ENCODE results near the gene DCXR. TPM values are rescaled to one million over a fixed set of nuclear protein-coding genes. Genes with fewer than 3 reads are reported as not detected.

The DCXR gene
- polyA plus RNA-seq, 4 donors, result 41.1 to 147 (median 112) TPM

DNA sequence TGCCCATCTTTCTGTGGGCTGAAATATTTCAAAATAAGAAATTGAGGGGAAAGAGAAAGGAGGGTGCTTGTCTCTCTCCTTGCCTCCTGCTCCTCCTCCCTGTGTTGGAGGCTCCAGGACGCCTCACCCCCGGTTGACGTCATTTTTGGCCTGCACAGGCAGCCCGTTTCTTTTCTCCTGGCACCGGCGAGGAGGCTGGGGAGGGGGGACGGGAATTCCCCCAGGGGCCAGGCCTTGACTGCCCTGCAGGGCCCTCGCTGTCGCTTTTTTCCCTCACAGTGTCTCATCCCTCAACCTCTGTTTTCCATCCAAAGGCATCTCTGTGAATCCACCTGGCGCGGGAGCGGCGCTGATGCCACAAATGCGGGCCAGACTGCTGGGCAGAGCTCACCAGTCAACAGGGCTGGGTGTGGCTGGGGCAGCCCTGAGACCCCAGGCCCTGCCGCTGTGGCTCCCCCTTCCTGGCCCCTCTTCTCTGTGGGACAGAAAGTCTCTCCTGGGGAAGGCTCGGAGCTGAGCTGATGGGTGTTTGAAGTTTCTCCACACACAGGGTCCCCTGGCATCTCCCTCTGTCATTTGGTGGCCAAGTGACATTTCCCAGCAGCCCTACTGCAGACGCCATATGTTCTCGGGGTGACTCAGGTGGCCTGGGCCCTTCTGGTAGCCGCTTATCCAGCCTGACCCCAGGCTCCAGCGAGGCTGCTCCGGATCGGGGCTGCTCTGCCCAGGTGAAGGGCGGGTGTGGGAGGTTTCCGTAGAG is 30.8 kb downstream of the DCXR start:
- H3K4me3 ChIP-seq (ENCODE audit: low read depth in 1 of 3, low read length in 3 of 3), result no peak overlapping the region
- H3K36me3 ChIP-seq (ENCODE audit: control insufficient read depth in 3 of 3, insufficient read depth in 2 of 3, low read depth in 1 of 3, low read length in 3 of 3), result peaks cover 0 to 67% (median 2%) of the 10 kb centered on the region in 3 donors
- FAIRE-seq (no peak), DNase-seq (no peak)
- 81 to 90% (median 86%) methylated on average over 23 to 24 of the region's 24 CpGs for WGBS, 3 donors
- H3K9me3 ChIP-seq (ENCODE audit: control insufficient read depth in 2 of 2, insufficient read depth in 1 of 2, low read depth in 1 of 2, low read length in 1 of 2), result no peaks in the 10 kb centered on the region
- peaks cover 0 to 1% (median 0%) of the 10 kb centered on the region in 3 donors for H3K4me1 ChIP-seq (ENCODE audit: control insufficient read depth in 3 of 3, insufficient read depth in 2 of 3, low read depth in 1 of 3, low read length in 2 of 3)
- no peak overlapping the region for H3K27ac ChIP-seq (ENCODE audit: low read depth in 1 of 3, low read length in 2 of 3)
- no peaks in the 10 kb centered on the region for H3K27me3 ChIP-seq (ENCODE audit: control insufficient read depth in 3 of 3, insufficient read depth in 3 of 3, low read length in 3 of 3)

- 89 to 91% (median 89%) methylated on average over 28 to 30 of the region's 30 CpGs for WGBS, 3 donors
- Histone ChIP-seq H3K4me3 (ENCODE audit: low read depth in 1 of 3, low read length in 3 of 3) (no peak overlapping the region), H3K4me1 (ENCODE audit: control insufficient read depth in 3 of 3, insufficient read depth in 2 of 3, low read depth in 1 of 3, low read length in 2 of 3) (peaks cover 0 to 10% (median 0%) of the 10 kb centered on the region in 3 donors), H3K27ac (ENCODE audit: low read depth in 1 of 3, low read length in 2 of 3) (no peak overlapping the region), H3K9me3 (ENCODE audit: control insufficient read depth in 2 of 2, insufficient read depth in 1 of 2, low read depth in 1 of 2, low read length in 1 of 2) (no peaks in the 10 kb centered on the region), H3K36me3 (ENCODE audit: control insufficient read depth in 3 of 3, insufficient read depth in 2 of 3, low read depth in 1 of 3, low read length in 3 of 3) (peaks cover 0 to 60% (median 2%) of the 10 kb centered on the region in 3 donors), H3K27me3 (ENCODE audit: control insufficient read depth in 3 of 3, insufficient read depth in 3 of 3, low read length in 3 of 3) (no peaks in the 10 kb centered on the region)
- no peak for DNase-seq
- FAIRE-seq, result no peak
Measured at GRCh38 chr17:82005701-82006348, 31.7 kb downstream of the DCXR start.

DNA sequence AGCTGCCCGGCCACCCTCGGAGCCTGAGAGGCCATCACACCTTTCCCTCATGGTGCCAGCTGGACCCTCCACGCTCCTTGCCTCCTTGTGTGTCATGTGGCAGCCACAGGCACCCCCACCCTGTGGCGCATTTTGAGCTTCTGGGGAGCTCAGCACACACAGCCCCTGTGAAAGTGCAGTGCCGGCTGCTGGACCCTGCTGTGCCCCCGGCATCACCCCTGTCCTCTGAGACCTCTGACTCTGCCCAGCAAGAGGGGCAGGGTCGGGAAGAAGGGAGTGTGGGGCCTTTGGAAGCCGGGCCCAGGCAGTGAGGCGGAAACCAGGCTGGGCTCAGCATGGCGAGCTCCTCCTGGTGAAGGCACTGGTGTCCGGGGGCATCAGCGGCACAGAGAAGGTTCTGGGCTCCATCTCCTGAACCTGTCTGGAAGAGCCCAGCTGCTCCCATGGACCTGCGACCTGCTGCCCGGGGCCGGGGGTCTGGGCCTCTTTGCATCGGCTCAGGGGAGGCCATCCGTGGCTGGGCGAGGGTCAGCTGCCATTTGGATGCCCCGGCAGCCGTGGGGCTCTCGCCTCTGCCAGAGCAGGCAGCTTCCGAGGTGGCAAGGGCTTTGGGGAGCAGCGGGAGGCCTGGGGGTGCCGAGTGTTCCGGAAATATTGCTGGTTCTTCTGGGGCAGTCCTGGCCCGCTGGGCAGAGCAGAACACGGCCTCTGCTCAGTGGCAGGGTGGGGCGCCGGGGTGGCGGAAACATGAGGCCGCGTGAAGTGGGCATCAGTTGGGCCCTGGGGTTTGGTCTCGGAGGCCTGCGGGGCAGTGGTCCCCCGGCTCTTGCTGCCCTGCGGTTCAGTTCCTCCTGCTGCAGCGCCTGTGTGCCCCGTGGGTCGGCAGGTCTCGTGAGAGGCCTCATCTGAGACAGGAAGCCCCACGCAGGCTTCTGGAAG is 32.7 kb downstream of the DCXR start:
- FAIRE-seq, result no peak
- no peaks in the 10 kb centered on the region for H3K9me3 ChIP-seq (ENCODE audit: control insufficient read depth in 2 of 2, insufficient read depth in 1 of 2, low read depth in 1 of 2, low read length in 1 of 2)
- peaks cover 0 to 55% (median 2%) of the 10 kb centered on the region in 3 donors for H3K36me3 ChIP-seq (ENCODE audit: control insufficient read depth in 3 of 3, insufficient read depth in 2 of 3, low read depth in 1 of 3, low read length in 3 of 3)
- no peak overlapping the region for H3K4me3 ChIP-seq (ENCODE audit: low read depth in 1 of 3, low read length in 3 of 3)
- peaks cover 0 to 20% (median 2%) of the 10 kb centered on the region in 3 donors for H3K4me1 ChIP-seq (ENCODE audit: control insufficient read depth in 3 of 3, insufficient read depth in 2 of 3, low read depth in 1 of 3, low read length in 2 of 3)
- WGBS, 3 donors, result 87 to 91% (median 89%) methylated on average over 34 to 41 of the region's 41 CpGs
- DNase-seq, result no peak
- H3K27ac ChIP-seq (ENCODE audit: low read depth in 1 of 3, low read length in 2 of 3), result no peak overlapping the region
- no peaks in the 10 kb centered on the region for H3K27me3 ChIP-seq (ENCODE audit: control insufficient read depth in 3 of 3, insufficient read depth in 3 of 3, low read length in 3 of 3)

DNA sequence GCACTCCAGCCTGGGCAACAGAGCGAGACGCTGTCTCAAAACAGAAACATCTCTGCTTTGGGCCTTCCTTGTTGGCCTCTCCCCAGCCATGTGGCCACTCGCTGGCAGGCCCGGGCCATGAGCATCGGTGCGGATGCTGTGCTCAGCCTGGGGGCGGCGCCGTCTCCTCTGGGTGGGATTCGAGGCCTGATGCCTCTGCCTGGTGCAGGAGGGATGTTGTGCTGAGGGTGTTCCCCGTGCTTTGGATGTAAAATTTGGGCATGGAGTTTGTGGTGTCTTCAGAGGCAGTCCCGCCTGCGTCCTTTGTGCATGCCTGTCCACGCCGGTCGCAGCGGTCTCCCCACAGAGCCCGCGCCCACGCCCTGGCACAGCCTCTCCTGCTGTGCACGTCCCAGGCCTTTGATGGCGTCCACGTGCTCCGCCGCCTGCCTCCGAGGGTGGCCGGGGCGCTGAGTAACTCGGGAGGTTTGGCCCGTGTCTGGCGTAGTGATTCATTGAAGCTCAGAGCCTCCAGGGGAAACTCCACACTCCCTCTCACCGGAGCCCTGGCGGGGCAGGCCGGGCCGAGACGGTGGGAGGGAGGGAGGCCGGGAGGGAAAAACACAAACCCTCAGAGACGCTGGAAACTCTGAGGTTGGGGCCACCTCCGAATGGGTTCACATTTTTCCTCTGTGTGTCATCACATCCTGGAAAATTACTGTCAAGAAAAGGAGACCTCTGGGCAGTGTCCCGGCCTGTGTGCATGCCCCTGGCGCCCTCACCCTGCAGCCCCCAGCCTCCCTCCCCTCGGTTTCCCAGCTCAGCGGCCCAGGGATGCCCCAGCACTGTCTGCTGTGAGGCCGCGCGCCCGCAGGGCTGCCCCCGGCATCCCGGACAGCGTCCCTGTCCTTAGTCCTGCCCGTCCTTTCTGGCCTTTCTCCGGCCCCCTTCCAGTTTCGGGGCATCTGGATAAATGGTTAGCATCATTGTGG is 33.8 kb downstream of the DCXR start:
- H3K36me3 ChIP-seq (ENCODE audit: control insufficient read depth in 3 of 3, insufficient read depth in 2 of 3, low read depth in 1 of 3, low read length in 3 of 3), result peaks cover 0 to 53% (median 2%) of the 10 kb centered on the region in 3 donors
- H3K4me3 ChIP-seq (ENCODE audit: low read depth in 1 of 3, low read length in 3 of 3), result no peak overlapping the region
- H3K27me3 ChIP-seq (ENCODE audit: control insufficient read depth in 3 of 3, insufficient read depth in 3 of 3, low read length in 3 of 3), result no peaks in the 10 kb centered on the region
- DNase-seq, result no peak
- peaks cover 0 to 23% (median 2%) of the 10 kb centered on the region in 3 donors for H3K4me1 ChIP-seq (ENCODE audit: control insufficient read depth in 3 of 3, insufficient read depth in 2 of 3, low read depth in 1 of 3, low read length in 2 of 3)
- H3K27ac ChIP-seq (ENCODE audit: low read depth in 1 of 3, low read length in 2 of 3), result no peak overlapping the region
- no peaks in the 10 kb centered on the region for H3K9me3 ChIP-seq (ENCODE audit: control insufficient read depth in 2 of 2, insufficient read depth in 1 of 2, low read depth in 1 of 2, low read length in 1 of 2)
- WGBS, 3 donors, result 74 to 90% (median 85%) methylated on average over 53 of the region's 53 CpGs
- FAIRE-seq, result no peak

DNA sequence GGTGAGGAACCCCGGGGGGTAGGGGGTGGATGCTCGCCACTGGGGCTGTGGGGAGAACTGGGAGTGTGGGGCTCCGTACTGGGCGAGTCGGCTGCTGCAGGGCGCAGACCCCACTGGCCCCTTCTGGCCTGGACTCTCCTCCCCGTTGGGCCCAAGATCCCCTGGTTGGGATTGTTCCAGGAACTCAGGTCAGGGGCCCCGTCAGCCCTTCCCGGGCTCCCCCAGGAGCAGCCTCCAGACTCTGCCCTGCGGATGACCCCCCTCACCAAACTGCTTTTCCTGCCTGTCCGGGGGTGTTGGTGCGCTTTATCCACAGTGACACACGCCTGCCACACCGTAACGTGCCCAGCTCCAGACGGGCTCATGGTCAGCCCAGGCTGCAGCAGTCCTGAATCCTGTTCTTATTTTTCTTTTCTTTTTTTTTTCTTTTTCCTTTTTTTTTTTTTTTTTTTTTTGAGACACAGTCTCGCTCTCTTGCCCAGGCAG is 35.9 kb downstream of the DCXR start:
- no peaks in the 10 kb centered on the region for H3K27me3 ChIP-seq (ENCODE audit: control insufficient read depth in 3 of 3, insufficient read depth in 3 of 3, low read length in 3 of 3)
- no peaks in the 10 kb centered on the region for H3K9me3 ChIP-seq (ENCODE audit: control insufficient read depth in 2 of 2, insufficient read depth in 1 of 2, low read depth in 1 of 2, low read length in 1 of 2)
- WGBS, 3 donors, result 45 to 69% (median 63%) methylated on average over 16 to 17 of the region's 17 CpGs
- peak overlapping the region in 1 of 3 donors; percentile 65 for H3K27ac ChIP-seq (ENCODE audit: low read depth in 1 of 3, low read length in 2 of 3)
- peaks cover 0 to 23% (median 2%) of the 10 kb centered on the region in 3 donors for H3K4me1 ChIP-seq (ENCODE audit: control insufficient read depth in 3 of 3, insufficient read depth in 2 of 3, low read depth in 1 of 3, low read length in 2 of 3)
- peaks cover 0 to 52% (median 2%) of the 10 kb centered on the region in 3 donors for H3K36me3 ChIP-seq (ENCODE audit: control insufficient read depth in 3 of 3, insufficient read depth in 2 of 3, low read depth in 1 of 3, low read length in 3 of 3)
- no peak for FAIRE-seq
- no peak for DNase-seq
- H3K4me3 ChIP-seq (ENCODE audit: low read depth in 1 of 3, low read length in 3 of 3), result no peak overlapping the region

DNA sequence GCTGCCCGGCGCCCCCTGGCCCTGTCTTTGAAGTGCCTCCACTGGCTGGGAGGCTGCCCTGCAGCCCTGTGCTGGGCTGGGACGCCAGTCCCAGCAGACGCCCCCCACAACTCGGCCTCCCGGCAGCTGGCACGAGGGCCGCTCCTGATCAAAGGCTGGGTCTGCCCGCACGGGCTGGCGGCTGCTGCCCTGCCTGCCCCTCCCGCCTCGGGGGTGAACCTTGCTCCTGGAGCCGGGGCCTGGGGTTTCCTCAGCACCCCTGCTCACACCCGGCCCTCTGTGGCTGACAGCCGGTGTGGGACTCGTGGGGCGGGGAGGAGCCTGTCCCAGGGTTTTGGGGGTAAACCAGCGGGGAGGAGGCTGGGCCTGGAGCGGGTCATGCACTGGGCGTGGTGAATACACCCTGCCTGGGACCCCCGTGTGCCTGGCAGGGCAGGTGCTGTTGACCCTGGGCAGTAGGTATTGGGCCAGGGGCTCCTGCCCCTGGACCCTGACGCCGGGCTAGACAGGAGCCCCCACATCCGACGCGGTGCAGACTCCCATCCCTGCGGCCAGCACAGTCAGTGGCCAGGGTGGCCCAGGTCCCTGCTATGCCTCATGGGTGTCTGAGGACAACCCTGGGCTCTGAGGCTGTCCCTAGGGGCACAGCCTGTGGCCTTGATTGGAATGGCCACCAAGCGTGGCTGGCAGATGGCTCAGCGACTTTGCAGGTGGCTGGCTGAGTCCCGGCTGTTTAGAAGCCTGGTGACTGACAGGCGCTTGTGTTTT is 36.5 kb downstream of the DCXR start:
- H3K4me1 ChIP-seq (ENCODE audit: control insufficient read depth in 3 of 3, insufficient read depth in 2 of 3, low read depth in 1 of 3, low read length in 2 of 3), result peaks cover 0 to 23% (median 2%) of the 10 kb centered on the region in 3 donors
- H3K4me3 ChIP-seq (ENCODE audit: low read depth in 1 of 3, low read length in 3 of 3), result no peak overlapping the region
- H3K27ac ChIP-seq (ENCODE audit: low read depth in 1 of 3, low read length in 2 of 3), result peak overlapping the region in 1 of 3 donors; percentile 65
- H3K9me3 ChIP-seq (ENCODE audit: control insufficient read depth in 2 of 2, insufficient read depth in 1 of 2, low read depth in 1 of 2, low read length in 1 of 2), result no peaks in the 10 kb centered on the region
- H3K36me3 ChIP-seq (ENCODE audit: control insufficient read depth in 3 of 3, insufficient read depth in 2 of 3, low read depth in 1 of 3, low read length in 3 of 3), result peaks cover 0 to 53% (median 2%) of the 10 kb centered on the region in 3 donors
- FAIRE-seq (no peak), DNase-seq (peak; percentile 78 to 89)
- 10 to 62% (median 46%) methylated on average over 27 to 32 of the region's 32 CpGs for WGBS, 3 donors
- no peaks in the 10 kb centered on the region for H3K27me3 ChIP-seq (ENCODE audit: control insufficient read depth in 3 of 3, insufficient read depth in 3 of 3, low read length in 3 of 3)
